ENCODE measurements around the gene TNFRSF8. TPM values are rescaled to one million over a fixed set of nuclear protein-coding genes. Genes with fewer than 3 reads are reported as not detected.

The TNFRSF8 gene
- total and polyA plus RNA-seq, 2 donors (not counting 1 experiment from before 2014, with no cell fraction given): 0.05 TPM; not detected in 1

GRCh38 chr1:12071892-12072291 lies 8.8 kb downstream of the TNFRSF8 start:
- Histone ChIP-seq H3K27me3 (ENCODE audit: control insufficient read depth, insufficient read depth, low read length) (no peaks in the 10 kb centered on the region), H3K9ac (ENCODE audit: insufficient read depth, low read length) (no peak overlapping the region), H4K20me1 (ENCODE audit: control insufficient read depth, extremely low read depth, insufficient read depth, low read length) (no peaks in the 10 kb centered on the region), H3K36me3 (ENCODE audit: control insufficient read depth, insufficient read depth, low read length) (no peaks in the 10 kb centered on the region), H3K79me2 (ENCODE audit: control insufficient read depth, insufficient read depth, low read length) (no peaks in the 10 kb centered on the region), H2AFZ (ENCODE audit: low read length) (no peak overlapping the region), H3K4me2 (ENCODE audit: extremely low read depth, insufficient read depth, low read length) (no peak overlapping the region), H3K4me1 (ENCODE audit: control insufficient read depth, extremely low read depth, insufficient read depth, low read length) (peaks cover 12% of the 10 kb centered on the region), H3K9me3 (ENCODE audit: control insufficient read depth, insufficient read depth, low read depth, low read length) (no peaks in the 10 kb centered on the region), H3K27ac (ENCODE audit: insufficient read depth, low read length) (no peak overlapping the region), H3K4me3 (replicated peaks in 1 of 4; ENCODE audit: control extremely low read depth in 1 of 4, insufficient read depth in 1 of 4, low read depth in 3 of 4, low read length in 4 of 4) (no peak overlapping the region)
- TF ChIP-seq CTCF (conservative IDR thresholded peaks at IDR 0.05 in 1 of 2, IDR thresholded peaks at IDR 0.05 in 1 of 2; ENCODE audit: low read depth in 1 of 2, low read length in 2 of 2) (no peak), EZH2 (IDR thresholded peaks at IDR 0.05; ENCODE audit: low read length, missing control alignments) (no peak)
- no peak for DNase-seq (ENCODE audit: low read depth in 2 of 2)

GRCh38 chr1:12072741-12073140 lies 9.6 kb downstream of the TNFRSF8 start:
- H4K20me1 ChIP-seq (ENCODE audit: control insufficient read depth, extremely low read depth, insufficient read depth, low read length): no peaks in the 10 kb centered on the region
- no peak overlapping the region for H3K9ac ChIP-seq (ENCODE audit: insufficient read depth, low read length)
- no peaks in the 10 kb centered on the region for H3K9me3 ChIP-seq (ENCODE audit: control insufficient read depth, insufficient read depth, low read depth, low read length)
- H3K4me1 ChIP-seq (ENCODE audit: control insufficient read depth, extremely low read depth, insufficient read depth, low read length): peaks cover 12% of the 10 kb centered on the region
- DNase-seq (ENCODE audit: low read depth in 2 of 2): no peak
- H3K27me3 ChIP-seq (ENCODE audit: control insufficient read depth, insufficient read depth, low read length): no peaks in the 10 kb centered on the region
- no peak overlapping the region for H2AFZ ChIP-seq (ENCODE audit: low read length)
- no peaks in the 10 kb centered on the region for H3K79me2 ChIP-seq (ENCODE audit: control insufficient read depth, insufficient read depth, low read length)
- no peak overlapping the region for H3K4me2 ChIP-seq (ENCODE audit: extremely low read depth, insufficient read depth, low read length)
- no peaks in the 10 kb centered on the region for H3K36me3 ChIP-seq (ENCODE audit: control insufficient read depth, insufficient read depth, low read length)
- H3K4me3 ChIP-seq (replicated peaks in 1 of 4; ENCODE audit: control extremely low read depth in 1 of 4, insufficient read depth in 1 of 4, low read depth in 3 of 4, low read length in 4 of 4): no peak overlapping the region
- no peak overlapping the region for H3K27ac ChIP-seq (ENCODE audit: insufficient read depth, low read length)
- TF ChIP-seq CTCF (conservative IDR thresholded peaks at IDR 0.05 in 1 of 2, IDR thresholded peaks at IDR 0.05 in 1 of 2; ENCODE audit: low read depth in 1 of 2, low read length in 2 of 2) (no peak), EZH2 (IDR thresholded peaks at IDR 0.05; ENCODE audit: low read length, missing control alignments) (no peak)

- no peak for DNase-seq (ENCODE audit: low read depth in 2 of 2)
- no peaks in the 10 kb centered on the region for H3K9me3 ChIP-seq (ENCODE audit: control insufficient read depth, insufficient read depth, low read depth, low read length)
- no peak overlapping the region for H3K4me3 ChIP-seq (replicated peaks in 1 of 4; ENCODE audit: control extremely low read depth in 1 of 4, insufficient read depth in 1 of 4, low read depth in 3 of 4, low read length in 4 of 4)
- no peaks in the 10 kb centered on the region for H4K20me1 ChIP-seq (ENCODE audit: control insufficient read depth, extremely low read depth, insufficient read depth, low read length)
- H2AFZ ChIP-seq (ENCODE audit: low read length): no peak overlapping the region
- no peaks in the 10 kb centered on the region for H3K27me3 ChIP-seq (ENCODE audit: control insufficient read depth, insufficient read depth, low read length)
- H3K9ac ChIP-seq (ENCODE audit: insufficient read depth, low read length): no peak overlapping the region
- H3K79me2 ChIP-seq (ENCODE audit: control insufficient read depth, insufficient read depth, low read length): no peaks in the 10 kb centered on the region
- H3K4me1 ChIP-seq (ENCODE audit: control insufficient read depth, extremely low read depth, insufficient read depth, low read length): peaks cover 5% of the 10 kb centered on the region
- TF ChIP-seq EZH2 (IDR thresholded peaks at IDR 0.05; ENCODE audit: low read length, missing control alignments) (no peak), CTCF (conservative IDR thresholded peaks at IDR 0.05 in 1 of 2, IDR thresholded peaks at IDR 0.05 in 1 of 2; ENCODE audit: low read depth in 1 of 2, low read length in 2 of 2) (no peak)
- H3K27ac ChIP-seq (ENCODE audit: insufficient read depth, low read length): no peak overlapping the region
- no peaks in the 10 kb centered on the region for H3K36me3 ChIP-seq (ENCODE audit: control insufficient read depth, insufficient read depth, low read length)
- H3K4me2 ChIP-seq (ENCODE audit: extremely low read depth, insufficient read depth, low read length): no peak overlapping the region
Measured at GRCh38 chr1:12073796-12074195, 10.7 kb downstream of the TNFRSF8 start.
